Adrenal gland (tissue), 12 donors: ENCODE data around the gene SYT7. TPM values are rescaled to one million over a fixed set of nuclear protein-coding genes. Genes with fewer than 3 reads are reported as not detected.

Source experiments
- DNase-seq, 7 donors: peaks; one replicate each; pipeline ENCODE4 v3.0.0-alpha.2; 2019 to 2020
- H3K27ac ChIP-seq, 5 donors: fragments of 200-600 bp; sonication (generic) in 4 of 5; 1 replicate in 3 of 5; 2 replicates in 2 of 5; pipeline versions ENCODE4 v1.5.1 to v1.8.0; 2016 to 2020; ENCODE audit warnings: mild to moderate bottlenecking in 1 of 5
- H3K27me3 ChIP-seq: fragments of 200-600 bp; 2 replicates; pipeline ENCODE4 v1.8.0; 2021
- H3K36me3 ChIP-seq, 2 donors: fragments of 200-600 bp; replicated peaks in 1 of 2; 1 replicate in 1 of 2; 2 replicates in 1 of 2; pipeline versions ENCODE4 v1.5.1 to v1.8.0; 2018 to 2022
- H3K4me1 ChIP-seq, 2 donors: fragments of 200-600 bp; replicated peaks in 1 of 2; 1 replicate in 1 of 2; 2 replicates in 1 of 2; pipeline versions ENCODE4 v1.5.1 to v1.8.0; 2018 to 2021
- H3K4me3 ChIP-seq, 4 donors: fragments of 200-600 bp; sonication (generic) in 3 of 4; one replicate each; pipeline ENCODE4 v1.5.1; 2016 to 2018
- H3K9me3 ChIP-seq, 3 donors: fragments of 200-600 bp; sonication (generic) in 1 of 3; replicated peaks in 1 of 3; 1 replicate in 2 of 3; 2 replicates in 1 of 3; pipeline versions ENCODE4 v1.5.1 to v1.8.0; 2016 to 2021
- POLR2A ChIP-seq, 2 donors: fragments of 450-650 bp; IDR thresholded peaks; one replicate each; pipeline ENCODE4 v1.6.1; 2017; ENCODE audit warnings: antibody characterized with exemption in 2 of 2, mild to moderate bottlenecking in 2 of 2, moderate library complexity in 1 of 2
- WGBS, 4 donors: extraction: QIAGEN DNeasy Blood & Tissue Kit in 2 of 4; methylation state at CpG; one replicate each; pipeline versions ENCODE4 v1.1.5 to v1.1.7; 2013 to 2017; 5-methylcytosine and 5-hydroxymethylcytosine counted together
- intact Hi-C, 2 donors: fragments of 100-400 bp; cut with DNase I; formaldehyde crosslinking; loops; one replicate each; pipeline versions ENCODE4 v1.14.1 to v1.15.0; 2022 to 2023
- polyA plus RNA-seq, 3 donors: library from polyadenylated mRNA; stranded (reverse); fragments of 200-250 nt in 2 of 3; fragments of 350-450 nt in 1 of 3; fragmentation: Illumina TruSeq in 1 of 3; extraction: RNeasy Lipid Tissue Mini Kit (QIAGEN cat#74804) in 1 of 3; gene quantifications; one replicate each; pipeline ENCODE4 v1.2.3, GENCODE V29; 2013 to 2014
- total RNA-seq, 9 donors: library from RNA; depleted of rRNA in 4 of 9; stranded (reverse); fragments of >200 nt in 4 of 9; fragments of 120-200 nt in 1 of 9; fragmentation: NEBNext Ultra II Directional in 1 of 9; extraction: Animal tissue kit (Norgen Biotek cat#: 25700) in 1 of 9; gene quantifications; one replicate each; pipeline versions ENCODE4 v1.1.0 to v1.2.4, GENCODE V29; 2013 to 2023
- TF ChIP-seq, protein P1 (sequence below), 6 experiments: fragments of 450-650 bp in 4 of 6; fragments of 200-600 bp in 2 of 6; sonication (generic) in 1 of 6; IDR thresholded peaks; 1 replicate in 5 of 6; 2 replicates in 1 of 6; pipeline versions ENCODE4 v1.5.1 to v1.8.0; 2016 to 2021; ENCODE audit warnings: antibody characterized with exemption in 6 of 6, mild to moderate bottlenecking in 2 of 6, moderate library complexity in 1 of 6
- donor health status: healthy with polysubstance abuse.
- donor health status: Bipolar disorder and iron deficiency.
- donor health status: DM: yes; HTN: yes; CAD: no.
- donor health status: DM: no; HTN: no; CAD: no.
- donor health status: DM: no; HTN: no; CAD: no.
- donor health status: DM: yes; HTN: yes; CAD: no.

The SYT7 gene
- total and polyA plus RNA-seq, 12 donors: 0.09 to 6.8 (median 1.3) TPM; not detected in 1

DNA sequence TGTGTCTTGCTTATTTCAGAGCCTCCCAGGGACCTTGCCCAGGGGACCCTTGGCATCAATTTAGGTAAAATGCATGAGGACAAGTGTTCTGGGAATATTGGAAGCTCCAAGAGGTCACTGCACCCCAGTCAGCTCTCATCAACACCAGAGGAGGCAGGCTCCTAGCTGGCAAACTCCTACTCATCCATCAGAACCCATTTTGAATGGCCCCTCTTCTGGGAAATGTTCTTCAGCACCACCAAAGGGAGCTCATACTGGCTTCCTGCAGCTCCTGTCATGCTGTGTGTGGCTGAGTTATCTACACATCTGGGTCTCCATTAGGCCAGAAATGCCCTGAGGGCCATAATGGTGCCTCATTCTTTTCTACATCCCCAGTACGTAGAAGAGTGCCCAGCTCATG is 54.6 kb downstream of the SYT7 start:
- Histone ChIP-seq H3K27ac (no peak overlapping the region), H3K36me3 (no peaks in the 10 kb centered on the region), H3K4me3 (no peak overlapping the region), H3K4me1 (peaks cover 6 to 7% of the 10 kb centered on the region in 2 donors), H3K9me3 (no peaks in the 10 kb centered on the region), H3K27me3 (no peaks in the 10 kb centered on the region)
- TF ChIP-seq, protein P1, sequence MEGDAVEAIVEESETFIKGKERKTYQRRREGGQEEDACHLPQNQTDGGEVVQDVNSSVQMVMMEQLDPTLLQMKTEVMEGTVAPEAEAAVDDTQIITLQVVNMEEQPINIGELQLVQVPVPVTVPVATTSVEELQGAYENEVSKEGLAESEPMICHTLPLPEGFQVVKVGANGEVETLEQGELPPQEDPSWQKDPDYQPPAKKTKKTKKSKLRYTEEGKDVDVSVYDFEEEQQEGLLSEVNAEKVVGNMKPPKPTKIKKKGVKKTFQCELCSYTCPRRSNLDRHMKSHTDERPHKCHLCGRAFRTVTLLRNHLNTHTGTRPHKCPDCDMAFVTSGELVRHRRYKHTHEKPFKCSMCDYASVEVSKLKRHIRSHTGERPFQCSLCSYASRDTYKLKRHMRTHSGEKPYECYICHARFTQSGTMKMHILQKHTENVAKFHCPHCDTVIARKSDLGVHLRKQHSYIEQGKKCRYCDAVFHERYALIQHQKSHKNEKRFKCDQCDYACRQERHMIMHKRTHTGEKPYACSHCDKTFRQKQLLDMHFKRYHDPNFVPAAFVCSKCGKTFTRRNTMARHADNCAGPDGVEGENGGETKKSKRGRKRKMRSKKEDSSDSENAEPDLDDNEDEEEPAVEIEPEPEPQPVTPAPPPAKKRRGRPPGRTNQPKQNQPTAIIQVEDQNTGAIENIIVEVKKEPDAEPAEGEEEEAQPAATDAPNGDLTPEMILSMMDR (IDR thresholded peaks at IDR 0.05): no peak
- TF ChIP-seq POLR2A (IDR thresholded peaks at IDR 0.05): no peak
- intact Hi-C loops: no loop called here
- DNase-seq: no peak
- 81 to 88% (median 86%) methylated on average over 1 of the region's 1 CpG for WGBS, 4 donors

DNA sequence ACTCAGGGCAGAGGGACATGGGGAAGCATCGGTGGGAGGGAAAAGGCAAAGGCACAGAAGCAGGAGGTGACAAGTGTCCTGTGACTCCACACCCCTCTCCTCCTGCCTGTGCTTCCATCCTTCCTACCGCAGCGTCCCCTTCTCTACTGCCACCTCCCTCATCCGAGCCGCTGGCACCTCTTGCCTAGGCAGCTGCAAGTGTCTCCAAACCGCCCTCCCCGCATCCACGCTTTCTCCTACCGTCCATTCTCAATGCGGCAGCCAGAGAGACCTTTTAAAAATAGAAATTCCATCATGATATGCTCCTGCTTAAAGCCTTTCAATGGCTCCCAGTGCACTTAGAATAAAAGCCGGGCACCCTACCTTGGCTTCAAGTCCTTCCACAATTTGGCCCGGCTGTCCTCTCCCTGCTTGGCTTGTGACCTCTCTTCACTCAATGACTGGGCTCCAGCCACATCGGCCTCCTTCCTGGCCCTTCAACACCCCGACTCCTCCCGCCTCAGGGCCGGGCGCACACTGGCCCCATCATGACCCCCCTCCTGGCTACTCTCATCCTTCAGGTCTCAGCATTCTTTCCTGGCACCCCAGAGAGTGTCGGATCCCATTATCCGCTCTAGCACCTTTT is 55.8 kb downstream of the SYT7 start:
- no peaks in the 10 kb centered on the region for H3K9me3 ChIP-seq
- no peak for DNase-seq
- no peaks in the 10 kb centered on the region for H3K27me3 ChIP-seq
- no peak overlapping the region for H3K4me3 ChIP-seq
- no peak overlapping the region for H3K27ac ChIP-seq
- TF ChIP-seq, protein P1 (IDR thresholded peaks at IDR 0.05): no peak
- no peak for TF ChIP-seq POLR2A (IDR thresholded peaks at IDR 0.05)
- peaks cover 6 to 7% of the 10 kb centered on the region in 2 donors for H3K4me1 ChIP-seq
- intact Hi-C loops: no loop called here
- WGBS, 4 donors: 89 to 94% (median 91%) methylated on average over 19 of the region's 19 CpGs
- no peaks in the 10 kb centered on the region for H3K36me3 ChIP-seq

DNA sequence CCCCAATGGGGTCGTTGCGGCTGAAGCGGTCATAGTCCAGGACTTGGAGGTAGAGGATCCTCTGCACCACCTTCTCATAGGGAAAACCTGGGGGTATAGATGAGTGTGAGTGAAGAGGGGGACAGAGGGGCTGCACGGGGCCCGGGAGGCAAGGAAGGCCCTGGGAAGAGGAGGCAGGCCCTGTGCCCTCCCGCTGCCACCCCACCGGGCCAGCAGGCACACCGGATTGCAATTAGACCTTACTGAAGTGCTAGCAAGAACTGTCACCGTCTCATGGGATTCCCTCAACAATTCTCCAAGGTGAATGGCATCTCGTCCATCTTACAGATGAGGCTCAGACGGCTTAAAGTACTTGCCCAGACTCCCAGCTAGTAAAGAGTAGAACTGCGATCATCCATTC is 56.4 kb downstream of the SYT7 start:
- no peak for DNase-seq
- intact Hi-C loops: no loop called here
- Histone ChIP-seq H3K4me1 (peaks cover 1 to 6% of the 10 kb centered on the region in 2 donors), H3K9me3 (no peaks in the 10 kb centered on the region), H3K36me3 (no peaks in the 10 kb centered on the region), H3K27ac (no peak overlapping the region), H3K4me3 (no peak overlapping the region), H3K27me3 (no peaks in the 10 kb centered on the region)
- TF ChIP-seq POLR2A (IDR thresholded peaks at IDR 0.05): no peak
- TF ChIP-seq, protein P1 (IDR thresholded peaks at IDR 0.05): no peak
- whole genome bisulfite sequencing, 4 donors: 77 to 92% (median 88%) methylated on average over 7 to 12 of the region's 12 CpGs

DNA sequence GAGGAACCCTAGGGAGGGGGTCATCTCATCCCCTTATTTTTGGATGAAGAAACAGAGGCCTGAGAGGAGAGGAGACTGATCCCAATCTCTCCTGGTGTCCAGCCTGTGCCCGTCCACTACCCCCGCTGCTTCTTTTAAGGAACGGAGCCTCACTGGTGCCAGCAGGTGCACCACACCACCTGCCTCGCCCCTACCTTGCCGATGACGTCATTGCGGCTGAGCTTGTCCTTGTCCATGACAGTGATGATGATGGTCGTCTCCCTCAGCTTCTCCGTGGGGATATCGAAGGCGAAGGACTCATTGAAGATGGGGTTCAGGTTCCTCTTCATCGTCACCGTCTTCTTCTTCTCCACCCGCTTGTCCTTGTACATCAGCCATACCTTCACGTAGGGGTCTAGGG is 58.0 kb downstream of the SYT7 start:
- intact Hi-C loops: no loop called here
- no peak for DNase-seq

More for the DNA sequence above, 58.0 kb downstream of the SYT7 start:
- H3K27ac ChIP-seq: no peak overlapping the region
- H3K4me1 ChIP-seq: peaks cover 0 to 6% of the 10 kb centered on the region in 2 donors
- H3K27me3 ChIP-seq: no peaks in the 10 kb centered on the region
- 84 to 90% (median 87%) methylated on average over 15 of the region's 15 CpGs for WGBS, 4 donors
- H3K9me3 ChIP-seq: no peaks in the 10 kb centered on the region
- TF ChIP-seq POLR2A (IDR thresholded peaks at IDR 0.05): no peak
- TF ChIP-seq, protein P1 (IDR thresholded peaks at IDR 0.05): no peak
- no peaks in the 10 kb centered on the region for H3K36me3 ChIP-seq
- H3K4me3 ChIP-seq: no peak overlapping the region
